NCI-H2171 (cell line): ENCODE data around the gene CREB5.
A peak's percentile ranks its signal among the peaks of the same experiment; 100 is the strongest.

Experiments used
- DNase-seq: peaks from one replicate; lab custom pipeline; 2025; lab: John Stamatoyannopoulos, UW

CREB5 gene

GRCh38 chr7:28855538-28856217, 443.4 kb downstream of the CREB5 start:
- no peak for DNase-seq

- no peak for DNase-seq
Observed at GRCh38 chr7:28856656-28857055, 444.3 kb downstream of the CREB5 start.

DNA sequence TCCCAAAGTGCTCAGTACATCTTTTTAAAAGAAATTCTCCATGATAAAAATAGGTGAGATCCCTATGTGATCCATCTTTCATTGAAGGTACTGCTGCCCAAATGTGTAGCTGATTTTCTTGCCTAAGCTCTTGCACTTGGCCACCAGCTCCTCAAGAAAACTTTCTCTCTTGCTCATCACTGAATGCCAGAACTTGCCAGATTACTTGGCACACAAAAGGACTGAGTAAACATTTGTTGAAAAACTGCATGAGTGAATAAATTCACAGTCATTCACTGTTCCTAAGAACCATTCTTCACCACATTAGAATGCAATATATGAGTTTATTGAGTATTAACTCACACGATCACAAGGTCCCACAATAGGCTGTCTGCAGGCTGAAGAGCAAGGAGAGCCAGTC, 445.9 kb downstream of the CREB5 start:
- no peak for DNase-seq

DNA sequence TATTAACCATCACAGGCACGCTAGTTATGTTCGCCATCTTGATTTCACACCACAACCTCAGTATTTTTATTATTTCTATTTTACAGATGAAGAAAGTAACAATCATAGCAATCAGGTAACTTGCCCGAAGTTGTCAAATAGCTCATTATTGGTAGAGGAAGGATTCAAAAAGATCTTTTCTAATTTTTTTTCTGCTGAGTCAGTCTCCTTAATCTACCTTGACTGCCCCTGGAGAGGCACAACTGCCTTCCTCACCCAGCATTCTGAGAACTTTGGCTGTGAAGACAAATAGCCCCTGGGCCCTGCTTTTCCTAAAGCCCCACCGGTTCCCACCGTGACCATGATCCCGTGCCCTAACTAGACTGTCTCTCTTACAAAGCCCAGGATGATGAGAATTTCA, 446.6 kb downstream of the CREB5 start:
- DNase-seq, result no peak

DNA sequence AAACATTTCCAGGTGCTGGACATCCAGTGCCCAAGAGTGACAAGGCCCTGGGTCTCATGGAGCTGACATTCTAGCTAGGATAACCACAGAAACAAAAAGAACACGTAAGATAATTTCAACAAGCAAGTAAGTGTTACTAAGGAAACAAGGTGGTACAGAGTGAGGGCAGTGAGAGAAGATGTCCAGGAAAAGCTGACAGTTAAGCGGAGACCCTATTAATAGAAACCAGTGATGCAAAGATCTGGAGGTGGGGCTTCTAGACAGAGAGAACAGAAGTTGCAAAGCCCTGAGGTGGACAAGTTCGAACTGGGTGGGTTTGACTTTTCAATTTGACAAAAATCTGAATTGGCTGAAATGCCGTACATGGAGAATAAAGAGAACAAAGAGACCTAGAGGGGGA, 449.5 kb downstream of the CREB5 start:
- no peak for DNase-seq

DNA sequence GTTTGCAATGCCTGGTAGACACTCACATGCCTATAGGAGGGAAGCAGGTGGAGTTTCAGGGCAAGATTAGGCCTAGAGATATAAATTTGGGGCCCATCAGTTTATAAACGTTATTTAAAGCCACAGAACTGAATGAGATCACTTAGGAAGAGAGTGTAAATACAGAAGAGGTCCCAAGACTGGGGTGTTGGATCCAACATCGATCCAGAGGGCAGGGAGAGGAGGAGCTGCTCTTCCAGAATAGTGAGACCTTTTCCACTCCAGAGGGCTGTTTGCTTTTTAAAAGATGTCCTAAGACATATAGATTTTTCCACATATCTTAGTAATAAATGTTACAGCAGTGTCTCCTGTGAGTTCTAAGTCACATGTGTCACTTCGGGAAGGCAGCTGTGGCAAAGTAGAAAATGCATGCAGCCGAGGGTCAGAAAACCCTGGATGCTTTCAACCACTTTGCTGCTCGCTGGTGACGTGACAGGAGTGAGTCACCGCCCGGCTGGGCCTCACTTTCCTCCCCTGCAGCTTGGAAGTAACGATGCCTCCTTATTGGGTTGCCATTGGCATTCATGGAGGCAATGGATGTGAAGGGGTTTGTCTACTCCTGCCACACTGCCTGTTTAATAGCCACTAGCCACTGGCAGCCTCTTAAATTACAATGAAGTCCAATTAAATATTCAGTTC, 450.4 kb downstream of the CREB5 start:
- DNase-seq, result no peak

- DNase-seq, result no peak
Observed at GRCh38 chr7:28865601-28866144, 453.4 kb downstream of the CREB5 start.

DNA sequence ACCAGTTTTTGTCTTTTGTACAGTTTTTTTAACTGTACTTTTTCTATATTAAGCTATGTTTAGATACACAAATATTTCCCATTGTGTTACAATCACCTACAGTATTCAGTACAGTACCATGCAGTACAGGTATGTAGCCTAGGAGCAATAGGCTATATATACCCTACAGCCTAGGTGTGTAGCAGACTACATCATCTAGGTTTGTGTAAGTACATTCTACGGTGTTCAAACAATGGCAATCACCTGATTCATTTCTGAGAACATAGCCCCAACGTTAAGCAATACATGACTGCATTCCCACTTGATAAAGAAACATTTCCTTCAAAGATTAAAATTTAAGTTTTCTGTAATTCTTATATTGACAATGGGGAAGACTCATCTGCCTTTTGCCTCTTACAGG, 456.4 kb downstream of the CREB5 start:
- no peak for DNase-seq

GRCh38 chr7:28871077-28871476, 458.8 kb downstream of the CREB5 start:
- DNase-seq, result no peak

DNA sequence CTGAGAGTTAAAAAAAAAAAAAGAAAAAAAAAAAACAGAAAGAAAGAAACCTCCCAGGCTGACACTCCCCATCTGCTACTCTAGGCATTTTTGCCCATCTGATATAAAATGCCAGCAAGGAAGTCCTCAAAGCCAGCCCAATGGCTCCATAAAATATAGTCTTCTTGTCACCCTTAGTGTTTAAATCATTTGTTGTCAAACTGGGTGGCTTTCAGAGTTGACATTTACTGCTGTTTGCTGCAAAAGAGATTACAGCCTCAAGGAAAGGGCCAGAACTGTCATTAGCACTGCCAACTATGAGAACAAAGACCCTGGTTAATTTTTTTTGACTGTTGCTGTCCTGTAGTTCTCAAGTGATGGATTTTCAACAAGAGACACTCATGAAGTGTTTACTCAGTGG, 459.3 kb downstream of the CREB5 start:
- DNase-seq, result peak; percentile 37

- DNase-seq, result no peak
Observed at GRCh38 chr7:28872226-28872625, 459.9 kb downstream of the CREB5 start.

- no peak for DNase-seq
Observed at GRCh38 chr7:28873365-28873764, 461.0 kb downstream of the CREB5 start.

DNA sequence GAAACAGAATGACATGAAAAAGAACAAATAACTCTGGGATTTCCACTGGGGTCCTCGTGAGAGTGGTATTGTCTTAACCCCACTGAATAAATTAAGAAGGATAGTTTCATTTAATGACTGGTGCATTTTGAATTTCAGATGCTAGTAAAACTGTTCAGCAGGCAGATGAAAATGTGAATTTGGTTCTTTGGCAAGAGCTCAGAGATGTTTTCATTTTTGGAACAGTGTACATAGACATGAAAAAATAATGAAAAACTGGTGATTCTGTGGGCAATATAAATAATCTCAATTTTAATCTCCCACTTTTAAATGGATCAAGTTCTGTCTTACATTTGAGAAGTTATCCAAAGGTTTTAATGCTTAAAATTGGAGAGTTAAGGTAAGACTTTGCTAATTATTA, 461.7 kb downstream of the CREB5 start:
- no peak for DNase-seq
